SK-N-SH treated with all-trans-retinoic acid at 6 μM for 48 hours (cell line): Measurements from ENCODE around the gene ANKRA2.

ENCODE experiments used
- ARNTL ChIP-seq: fragments of 450-650 bp; formaldehyde crosslinking; IDR thresholded peaks from 2 replicates; pipeline ENCODE4 v1.5.0; 2020; ENCODE audit warnings: low read depth, mild to moderate bottlenecking, moderate library complexity, borderline replicate concordance
- CREB5 ChIP-seq: fragments of 250-450 bp; sonication (Bioruptor Pico); IDR thresholded peaks from 2 replicates; pipeline ENCODE4 v1.5.1; 2020; ENCODE audit warnings: low read depth, mild to moderate bottlenecking, moderate library complexity
- CSRNP3 ChIP-seq: fragments of 250-450 bp; sonication (Bioruptor Pico); IDR thresholded peaks from 2 replicates; pipeline ENCODE4 v1.5.1; 2021; ENCODE audit warnings: mild to moderate bottlenecking, moderate library complexity
- ESRRG ChIP-seq: fragments of 250-450 bp; sonication (Bioruptor Pico); IDR thresholded peaks from 2 replicates; pipeline ENCODE4 v1.6.1; 2021; ENCODE audit warnings: mild to moderate bottlenecking
- PATZ1 ChIP-seq: fragments of 250-450 bp; sonication (Bioruptor Pico); IDR thresholded peaks from 2 replicates; pipeline ENCODE4 v1.8.0; 2020; ENCODE audit warnings: mild to moderate bottlenecking, moderate library complexity, borderline replicate concordance
- PPARA ChIP-seq: fragments of 250-450 bp; sonication (Bioruptor Pico); IDR thresholded peaks from 2 replicates; pipeline ENCODE4 v1.5.0; 2020; ENCODE audit warnings: mild to moderate bottlenecking, borderline replicate concordance
- RARB ChIP-seq: fragments of 250-450 bp; sonication (Bioruptor Pico); IDR thresholded peaks from 2 replicates; pipeline ENCODE4 v1.8.0; 2021; ENCODE audit warnings: mild to moderate bottlenecking, moderate library complexity
- SNAI2 ChIP-seq: fragments of 250-450 bp; sonication (Bioruptor Pico); IDR thresholded peaks from 2 replicates; pipeline ENCODE4 v1.5.0; 2020; ENCODE audit warnings: mild to moderate bottlenecking, moderate library complexity
- TCF4 ChIP-seq: fragments of 250-450 bp; sonication (Bioruptor Pico); IDR thresholded peaks from 2 replicates; pipeline ENCODE4 v1.8.0; 2021; ENCODE audit warnings: mild to moderate bottlenecking, moderate library complexity, borderline replicate concordance
- TOX ChIP-seq: fragments of 250-450 bp; sonication (Bioruptor Pico); IDR thresholded peaks from 2 replicates; pipeline ENCODE4 v1.8.0; 2021; ENCODE audit warnings: mild to moderate bottlenecking, moderate library complexity, borderline replicate concordance
- TSHZ2 ChIP-seq: fragments of 250-450 bp; sonication (Bioruptor Pico); IDR thresholded peaks from 2 replicates; pipeline ENCODE4 v1.5.0; 2020; ENCODE audit warnings: mild to moderate bottlenecking, moderate library complexity
- ZNF565 ChIP-seq: fragments of 450-650 bp; formaldehyde crosslinking; conservative IDR thresholded peaks from 2 replicates; pipeline ENCODE4 v1.5.0; 2020; ENCODE audit warnings: low read depth, mild to moderate bottlenecking, moderate library complexity

GRCh38 chr5:73564675-73565074, 764 bp downstream of the ANKRA2 start:
- TF ChIP-seq ARNTL (CRISPR knock-in tag) (no peak), RARB (CRISPR knock-in tag) (no peak), PATZ1 (no peak), CREB5 (CRISPR knock-in tag) (no peak), CSRNP3 (CRISPR knock-in tag) (no peak), ESRRG (no peak), PPARA (no peak), TSHZ2 (no peak), TOX (CRISPR knock-in tag) (no peak), ZNF565 (CRISPR knock-in tag) (no peak), SNAI2 (no peak), TCF4 (CRISPR knock-in tag) (no peak)
